HL-60/S4 (cell line): Measurements from ENCODE around the gene MNAT1.

Source experiments
- in situ Hi-C: fragments of 300-500 bp; cut with MboI; formaldehyde crosslinking; loops from 2 replicates; pipeline ENCODE4 v1.14.3; 2022; ENCODE audit warnings: low sequenced_read_pairs

Gene MNAT1

GRCh38 chr14:60956632-60957031 lies 222.1 kb downstream of the MNAT1 start:
- in situ Hi-C loops = no loop called here

GRCh38 chr14:60958146-60958545 lies 223.6 kb downstream of the MNAT1 start:
- in situ Hi-C loops = no loop called here

GRCh38 chr14:60963761-60964160 lies 229.2 kb downstream of the MNAT1 start:
- in situ Hi-C loops = no loop called here

DNA sequence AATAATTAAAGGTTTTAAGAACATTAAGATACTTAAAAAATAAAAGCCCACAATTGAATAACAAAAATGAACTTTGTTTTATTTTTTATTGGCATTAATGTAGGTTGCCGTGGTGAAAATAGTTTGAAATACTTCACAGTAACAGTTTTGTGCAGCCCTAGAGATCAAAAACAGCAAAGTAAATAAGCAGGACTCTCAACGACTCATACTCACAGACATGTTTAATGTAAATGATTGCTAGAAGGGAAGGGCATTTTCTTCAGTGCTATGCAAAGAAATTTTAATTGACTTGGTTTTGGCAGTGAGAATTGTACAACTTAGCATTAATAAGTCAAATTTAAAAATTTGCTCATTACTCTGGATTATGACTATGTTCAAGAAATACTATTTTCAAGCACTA lies 230.3 kb downstream of the MNAT1 start:
- in situ Hi-C loops = no loop called here

- in situ Hi-C loops = no loop called here
These were observed 230.8 kb downstream of the MNAT1 start for GRCh38 chr14:60965402-60965801.

DNA sequence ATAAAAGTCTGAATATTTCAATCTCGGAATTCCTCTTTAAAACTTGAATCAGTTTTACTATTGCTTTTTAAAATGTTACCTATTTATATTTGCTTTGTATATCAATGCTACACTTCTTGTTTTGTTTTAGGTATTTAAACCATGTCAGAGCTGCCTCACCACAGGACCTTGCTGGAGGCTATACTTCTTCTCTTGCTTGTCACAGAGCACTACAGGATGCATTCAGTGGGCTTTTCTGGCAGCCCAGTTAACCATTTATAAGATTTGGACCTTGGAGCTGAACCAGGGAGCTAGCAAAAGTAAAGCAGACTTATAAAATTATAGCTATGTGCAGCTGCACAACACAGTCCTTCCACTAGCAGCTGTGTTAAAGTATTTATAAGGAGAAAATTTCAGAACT lies 233.5 kb downstream of the MNAT1 start:
- in situ Hi-C loops = no loop called here

GRCh38 chr14:60968671-60969070 lies 234.1 kb downstream of the MNAT1 start:
- in situ Hi-C loops = no loop called here

DNA sequence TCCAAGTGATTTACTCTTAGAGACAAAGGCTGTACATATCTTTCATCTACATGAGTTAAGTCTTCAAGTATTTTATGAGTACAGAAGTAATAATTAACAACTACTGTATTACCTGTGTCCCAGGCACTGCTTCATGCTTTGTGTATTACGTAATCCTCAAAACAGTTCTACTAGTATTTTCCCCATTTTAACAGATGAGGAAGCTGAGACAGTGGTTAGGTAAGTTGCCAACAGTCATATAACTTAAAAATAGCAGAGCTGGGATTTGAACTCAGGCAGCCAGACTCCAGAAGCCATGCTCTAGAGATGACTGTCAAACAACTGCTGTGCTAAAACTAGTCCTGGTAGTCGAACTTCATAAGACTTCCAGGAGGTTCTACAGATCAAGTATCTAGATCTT lies 235.6 kb downstream of the MNAT1 start:
- in situ Hi-C loops = no loop called here

- in situ Hi-C loops = no loop called here
These were observed 236.7 kb downstream of the MNAT1 start for GRCh38 chr14:60971271-60971670.

DNA sequence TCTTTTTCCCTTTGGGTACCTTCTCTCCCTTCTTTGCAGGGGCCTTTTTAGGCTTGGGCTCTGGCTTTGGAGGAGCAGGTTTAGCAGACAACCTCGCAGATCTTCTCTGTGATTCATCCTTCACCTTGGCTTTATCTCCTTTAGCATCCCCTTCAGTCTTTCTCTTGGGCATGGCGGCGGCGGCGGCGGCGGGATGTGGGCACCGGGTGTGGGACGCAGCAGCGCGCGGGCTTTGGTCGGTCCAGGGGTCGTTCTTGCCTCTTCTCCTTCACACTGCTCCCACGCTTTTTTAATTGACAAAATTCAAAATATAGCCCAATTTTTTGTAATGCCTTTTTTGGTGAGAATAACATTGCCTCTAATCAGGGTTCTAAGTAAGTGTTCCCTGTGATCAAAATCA lies 237.7 kb downstream of the MNAT1 start:
- in situ Hi-C loops = no loop called here

DNA sequence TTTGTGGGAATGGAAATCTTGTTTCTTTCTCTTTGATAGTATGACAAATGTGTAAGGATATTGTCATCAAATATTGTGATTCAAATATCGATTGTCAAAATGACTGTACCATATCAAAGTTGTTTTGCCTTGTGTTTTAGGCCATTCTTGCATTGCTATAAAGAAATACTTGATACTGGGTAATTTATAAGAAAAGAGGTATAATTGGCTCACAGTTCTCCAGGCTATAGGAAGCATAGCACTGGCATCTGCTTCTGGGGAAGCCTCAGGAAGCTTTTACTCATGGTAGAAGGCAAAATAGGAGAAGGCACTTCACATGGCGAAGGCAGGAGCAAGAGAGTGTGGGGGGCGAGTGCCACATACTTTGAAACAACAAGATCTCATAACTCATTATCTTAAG lies 238.5 kb downstream of the MNAT1 start:
- in situ Hi-C loops = no loop called here

DNA sequence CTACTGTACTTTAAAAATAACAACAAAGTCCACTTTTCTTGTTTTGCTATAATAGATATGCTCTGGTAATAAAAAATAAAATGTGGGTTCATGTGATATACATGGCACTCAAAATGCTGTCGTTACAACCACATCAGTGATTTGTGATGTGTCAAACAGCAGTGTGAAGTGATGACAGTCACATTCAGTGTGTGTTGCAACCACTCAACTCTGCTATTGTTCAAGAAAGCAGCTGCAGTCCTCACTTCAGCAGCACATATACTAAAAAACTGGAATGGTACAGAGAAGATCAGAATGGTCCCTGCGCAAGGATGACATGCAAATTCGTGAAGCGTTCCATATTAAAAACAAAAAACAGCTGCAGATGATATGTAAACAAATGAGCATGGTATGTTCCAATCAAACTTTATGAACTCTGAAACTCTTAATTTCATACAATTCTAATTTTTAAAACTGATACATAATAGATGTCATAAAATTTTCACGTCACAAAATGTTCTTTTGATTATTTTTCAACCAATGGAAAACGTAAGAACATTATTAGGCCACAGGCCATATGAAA lies 239.6 kb downstream of the MNAT1 start:
- in situ Hi-C loops = no loop called here

GRCh38 chr14:60975551-60975950 lies 241.0 kb downstream of the MNAT1 start:
- in situ Hi-C loops = no loop called here

GRCh38 chr14:60977847-60978246 lies 243.3 kb downstream of the MNAT1 start:
- in situ Hi-C loops = no loop called here

GRCh38 chr14:60980811-60981632 lies 246.5 kb downstream of the MNAT1 start, which contains the start of the genes SLC38A6 and TRMT5:
Gene SLC38A6, plus strand, starts transcription at chr14:60981245. Its CDS starts 33 bp downstream, at chr14:60981278.
Gene TRMT5, minus strand, starts transcription at chr14:60981079. Its CDS starts 106 bp downstream, at chr14:60980973.
- in situ Hi-C loops = no loop called here

DNA sequence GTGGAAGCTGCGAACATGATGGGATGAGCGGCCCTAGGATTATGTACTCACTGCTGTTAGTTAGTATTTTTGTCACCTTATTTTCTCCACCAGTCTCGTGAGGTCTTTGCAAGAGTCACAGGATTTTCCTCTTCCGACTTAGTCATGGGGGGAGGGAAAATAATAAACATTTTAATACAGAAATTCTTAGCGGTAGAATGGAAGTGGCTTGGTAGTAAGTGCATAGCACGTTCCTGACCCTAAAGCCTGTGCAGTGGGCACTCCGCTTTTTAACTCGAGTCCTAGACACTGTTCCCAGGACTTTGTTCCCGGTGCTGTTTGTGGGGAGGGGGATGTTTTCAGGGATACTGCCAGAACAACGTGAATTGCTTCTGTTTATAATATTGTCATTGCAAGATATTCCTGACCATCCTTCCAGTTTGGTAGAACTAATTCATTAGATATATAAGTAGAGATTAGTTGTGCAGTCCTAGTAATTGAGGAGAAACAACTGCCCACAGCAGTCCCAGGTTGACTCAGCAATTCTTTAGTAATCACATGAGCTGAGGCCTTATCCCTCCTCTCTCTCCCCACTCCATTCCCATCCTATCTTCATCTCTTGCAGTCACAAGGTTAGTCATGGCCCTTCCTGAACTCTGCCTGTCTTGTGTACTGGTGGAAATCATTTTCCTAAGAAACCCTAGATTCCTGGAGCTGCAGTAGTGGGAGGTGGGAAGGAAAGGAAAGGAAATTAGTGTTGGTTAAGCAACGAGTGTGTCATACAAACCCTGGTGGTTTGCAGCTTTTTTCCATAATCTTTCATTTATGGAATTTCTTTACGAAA lies 247.3 kb downstream of the MNAT1 start:
- in situ Hi-C loops = no loop called here

- in situ Hi-C loops = no loop called here
These were observed 249.6 kb downstream of the MNAT1 start for GRCh38 chr14:60984196-60984595.

GRCh38 chr14:60986500-60986899 lies 251.9 kb downstream of the MNAT1 start:
- in situ Hi-C loops = no loop called here

DNA sequence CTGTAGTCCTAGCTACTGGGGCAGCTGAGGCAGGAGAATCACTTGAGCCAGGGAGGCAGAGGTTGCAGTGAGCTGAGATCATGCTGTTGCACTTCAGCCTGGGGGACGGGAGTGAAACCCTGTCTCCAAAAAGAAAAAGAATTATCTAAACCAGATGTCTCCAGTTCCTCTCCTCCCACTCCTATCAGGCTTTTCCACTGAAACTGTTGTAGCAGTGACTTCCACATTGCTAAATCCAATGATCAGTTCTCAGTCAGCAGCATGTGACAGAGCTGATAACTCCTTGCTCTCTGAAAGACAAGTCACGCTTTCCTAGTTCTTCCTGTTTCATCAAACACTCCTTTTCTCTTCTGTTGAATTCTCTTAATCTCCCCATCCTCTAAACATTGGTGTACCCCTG lies 255.0 kb downstream of the MNAT1 start:
- in situ Hi-C loops = no loop called here

GRCh38 chr14:60998617-60999016 lies 264.1 kb downstream of the MNAT1 start:
- in situ Hi-C loops = no loop called here

DNA sequence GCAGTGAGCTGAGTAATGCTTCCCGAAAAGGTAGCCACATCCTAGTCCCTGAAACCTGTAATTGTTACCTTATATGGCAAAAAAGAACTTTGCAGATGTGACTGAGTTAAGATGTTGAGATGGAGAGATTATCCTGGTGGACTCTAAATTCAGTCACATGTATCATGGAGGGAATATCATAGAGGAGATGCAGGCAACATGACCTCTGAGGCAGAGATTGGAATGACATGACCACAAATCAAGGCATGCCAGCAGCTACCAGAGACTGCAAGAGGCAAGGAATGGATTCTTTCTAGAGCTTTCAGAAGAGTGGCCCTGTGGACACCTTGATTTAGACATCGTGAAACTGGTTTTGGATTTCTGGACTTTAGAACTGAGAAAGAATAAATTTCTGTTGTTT lies 265.0 kb downstream of the MNAT1 start:
- in situ Hi-C loops = no loop called here

DNA sequence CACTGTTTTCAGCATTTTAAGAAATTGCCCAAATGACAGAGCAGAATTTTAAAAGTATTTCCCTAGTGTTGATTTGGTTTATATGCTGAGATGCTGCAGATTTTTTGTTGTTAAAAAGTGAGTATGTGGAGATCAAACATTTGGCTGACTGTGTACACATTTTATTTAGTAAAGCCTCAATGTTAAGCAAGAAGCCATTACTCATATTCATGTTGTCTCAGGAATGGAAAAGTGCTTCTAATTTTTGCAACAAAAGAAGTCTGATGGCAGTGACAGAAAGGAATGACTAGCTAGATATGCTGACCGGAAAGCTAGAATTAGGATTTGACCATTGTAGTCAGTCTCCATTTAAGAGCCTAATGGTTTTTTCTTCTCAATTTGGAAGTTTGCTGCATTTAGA lies 269.0 kb downstream of the MNAT1 start:
- in situ Hi-C loops = no loop called here
